ENCODE data around the gene FZD10.

FZD10 gene

DNA sequence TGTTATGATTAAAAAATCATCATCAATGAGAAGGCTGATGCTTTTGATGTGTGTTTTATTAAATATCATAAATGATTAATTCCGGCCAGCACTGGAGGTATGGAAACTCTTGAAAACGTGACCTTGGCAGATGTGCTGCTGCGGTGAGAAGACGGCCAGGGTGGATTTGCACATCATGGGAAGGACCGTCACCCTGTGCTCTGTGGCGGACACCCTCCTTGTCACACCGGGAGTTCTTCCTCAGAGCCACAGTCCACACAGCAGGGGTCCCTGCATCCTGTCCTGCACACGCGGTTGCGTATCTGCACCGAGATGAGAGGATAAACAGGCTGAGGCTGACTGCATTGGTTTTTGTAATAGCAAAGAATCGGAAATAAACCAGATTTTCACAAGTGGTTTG lies 33.5 kb downstream of the FZD10 start:
- TF ChIP-seq, protein P1, sequence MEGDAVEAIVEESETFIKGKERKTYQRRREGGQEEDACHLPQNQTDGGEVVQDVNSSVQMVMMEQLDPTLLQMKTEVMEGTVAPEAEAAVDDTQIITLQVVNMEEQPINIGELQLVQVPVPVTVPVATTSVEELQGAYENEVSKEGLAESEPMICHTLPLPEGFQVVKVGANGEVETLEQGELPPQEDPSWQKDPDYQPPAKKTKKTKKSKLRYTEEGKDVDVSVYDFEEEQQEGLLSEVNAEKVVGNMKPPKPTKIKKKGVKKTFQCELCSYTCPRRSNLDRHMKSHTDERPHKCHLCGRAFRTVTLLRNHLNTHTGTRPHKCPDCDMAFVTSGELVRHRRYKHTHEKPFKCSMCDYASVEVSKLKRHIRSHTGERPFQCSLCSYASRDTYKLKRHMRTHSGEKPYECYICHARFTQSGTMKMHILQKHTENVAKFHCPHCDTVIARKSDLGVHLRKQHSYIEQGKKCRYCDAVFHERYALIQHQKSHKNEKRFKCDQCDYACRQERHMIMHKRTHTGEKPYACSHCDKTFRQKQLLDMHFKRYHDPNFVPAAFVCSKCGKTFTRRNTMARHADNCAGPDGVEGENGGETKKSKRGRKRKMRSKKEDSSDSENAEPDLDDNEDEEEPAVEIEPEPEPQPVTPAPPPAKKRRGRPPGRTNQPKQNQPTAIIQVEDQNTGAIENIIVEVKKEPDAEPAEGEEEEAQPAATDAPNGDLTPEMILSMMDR (IDR thresholded peaks at IDR 0.05; ENCODE audit: control insufficient read depth, insufficient read depth, low read depth, low read length, missing control alignments), result no peak

DNA sequence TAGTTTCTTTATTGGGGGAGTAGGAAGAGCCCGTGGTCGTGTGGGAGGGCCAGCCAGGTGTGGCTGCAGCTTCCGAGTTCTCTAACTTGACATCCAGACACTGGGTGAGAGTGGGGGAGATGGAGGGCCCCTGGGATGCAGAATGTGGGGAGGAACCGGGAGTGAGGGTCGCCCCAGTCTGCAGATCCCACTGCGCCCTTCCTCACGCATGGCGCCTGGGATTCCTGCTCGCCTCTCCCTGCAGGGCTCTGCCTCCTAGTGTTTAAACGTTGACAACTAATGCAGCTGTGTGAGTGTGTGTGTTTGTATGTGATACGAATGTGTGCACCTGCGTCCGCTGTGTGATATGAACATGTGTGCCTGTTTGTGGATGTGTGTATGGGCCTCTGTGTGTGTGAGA lies 34.6 kb downstream of the FZD10 start:
- TF ChIP-seq, protein P1 (IDR thresholded peaks at IDR 0.05; ENCODE audit: control insufficient read depth, insufficient read depth, low read depth, low read length, missing control alignments), result no peak
- no peak overlapping the region for H3K4me3 ChIP-seq (ENCODE audit: control insufficient read depth, low read depth, low read length)
- DNase-seq (ENCODE audit: low read depth), result no peak

More for the DNA sequence above, 33.5 kb downstream of the FZD10 start:
- no peak for DNase-seq (ENCODE audit: low read depth)
- H3K4me3 ChIP-seq (ENCODE audit: control insufficient read depth, low read depth, low read length), result no peak overlapping the region

DNA sequence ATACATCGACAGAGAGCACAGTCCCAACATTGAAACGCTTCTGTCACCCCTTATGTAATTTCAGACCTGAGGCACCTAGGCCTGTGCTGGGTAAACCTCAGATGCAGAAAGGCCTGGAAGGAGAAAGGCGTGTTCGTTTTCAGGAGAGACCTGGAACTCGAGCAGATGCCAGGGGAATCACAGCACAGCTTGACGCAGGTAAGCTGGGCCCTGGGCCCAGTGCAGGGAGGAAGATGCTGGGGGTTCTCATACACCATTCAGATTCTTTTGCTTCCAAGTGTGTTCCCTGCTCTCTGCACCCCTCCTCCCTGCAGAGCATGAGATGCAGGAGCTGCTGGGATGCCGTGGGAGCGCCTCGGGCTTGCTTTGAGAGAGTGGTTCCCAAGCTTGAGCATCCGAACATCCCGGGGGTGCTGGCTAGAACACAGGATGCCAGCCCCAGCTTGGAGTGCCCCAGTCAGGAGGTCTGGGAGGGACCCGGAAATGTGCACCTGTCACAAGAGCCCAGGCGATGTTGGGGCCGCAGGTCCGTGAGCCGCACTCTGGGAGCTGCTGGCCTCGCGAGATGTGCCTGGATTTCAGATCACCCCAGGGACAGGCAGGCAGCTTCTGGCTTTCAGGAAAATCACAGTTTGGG lies 35.9 kb downstream of the FZD10 start:
- no peak overlapping the region for H3K4me3 ChIP-seq (ENCODE audit: control insufficient read depth, low read depth, low read length)
- TF ChIP-seq, protein P1 (IDR thresholded peaks at IDR 0.05; ENCODE audit: control insufficient read depth, insufficient read depth, low read depth, low read length, missing control alignments), result no peak
- no peak for DNase-seq (ENCODE audit: low read depth)

DNA sequence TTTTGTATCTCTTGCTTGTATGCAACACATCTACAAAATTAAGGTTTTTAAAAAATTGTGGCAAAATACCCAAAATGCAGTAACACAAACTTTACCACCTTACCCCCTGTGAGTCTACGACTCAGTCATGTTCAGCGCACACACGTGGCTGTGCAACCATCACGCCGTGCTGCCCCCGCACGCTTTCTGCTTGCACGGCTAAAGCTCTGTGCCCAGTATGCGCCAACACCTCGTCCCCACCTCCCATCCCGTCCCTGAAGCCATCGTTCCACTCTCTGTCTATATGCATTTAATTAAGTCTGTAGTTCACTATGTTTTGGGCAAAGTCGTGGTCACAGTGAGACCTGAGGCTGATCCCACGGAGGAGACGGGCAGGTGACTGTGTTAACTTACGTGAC lies 36.4 kb downstream of the FZD10 start:
- TF ChIP-seq, protein P1 (IDR thresholded peaks at IDR 0.05; ENCODE audit: control insufficient read depth, insufficient read depth, low read depth, low read length, missing control alignments), result no peak
- no peak overlapping the region for H3K4me3 ChIP-seq (ENCODE audit: control insufficient read depth, low read depth, low read length)
- no peak for DNase-seq (ENCODE audit: low read depth)

DNA sequence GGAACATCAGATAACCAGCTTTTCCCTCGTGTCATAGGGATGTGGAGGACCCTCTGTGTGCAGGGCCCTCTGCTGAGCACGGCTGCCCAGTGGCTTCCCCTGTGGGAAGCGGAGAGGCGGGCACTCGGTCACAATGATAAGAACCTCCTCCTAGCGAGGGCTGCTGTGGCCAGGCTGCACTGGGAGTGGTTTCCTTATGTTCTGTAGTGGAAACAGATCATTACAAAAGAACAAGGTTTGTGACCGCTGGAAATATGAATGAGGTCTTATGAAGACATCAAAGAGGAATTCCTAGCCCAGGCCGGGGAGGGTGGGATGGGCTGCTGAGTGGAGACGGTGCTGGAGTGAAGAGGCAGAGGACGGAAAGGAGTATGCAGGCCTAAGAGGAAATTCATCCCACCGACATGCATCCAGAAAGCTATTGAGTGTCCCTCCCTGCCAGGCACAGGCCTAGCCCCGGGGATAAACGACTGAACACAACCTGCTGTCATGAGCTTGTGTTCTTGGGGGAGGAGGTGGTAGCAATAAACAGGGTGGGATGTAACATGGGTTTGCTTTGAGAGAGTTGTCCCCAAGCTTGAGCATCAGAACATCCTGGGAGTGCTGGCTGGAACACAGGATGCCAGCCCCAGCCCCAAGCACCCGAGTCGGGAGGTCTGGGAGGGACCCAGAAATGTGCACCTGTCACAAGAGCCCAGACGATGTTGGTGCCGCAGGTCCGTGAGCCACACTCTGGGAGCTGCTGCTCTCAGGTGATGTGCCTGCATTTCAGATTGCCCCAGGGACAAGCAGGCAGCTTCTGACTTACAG lies 37.5 kb downstream of the FZD10 start:
- DNase-seq (ENCODE audit: low read depth), result no peak
- no peak overlapping the region for H3K4me3 ChIP-seq (ENCODE audit: control insufficient read depth, low read depth, low read length)
- TF ChIP-seq, protein P1 (IDR thresholded peaks at IDR 0.05; ENCODE audit: control insufficient read depth, insufficient read depth, low read depth, low read length, missing control alignments), result no peak

DNA sequence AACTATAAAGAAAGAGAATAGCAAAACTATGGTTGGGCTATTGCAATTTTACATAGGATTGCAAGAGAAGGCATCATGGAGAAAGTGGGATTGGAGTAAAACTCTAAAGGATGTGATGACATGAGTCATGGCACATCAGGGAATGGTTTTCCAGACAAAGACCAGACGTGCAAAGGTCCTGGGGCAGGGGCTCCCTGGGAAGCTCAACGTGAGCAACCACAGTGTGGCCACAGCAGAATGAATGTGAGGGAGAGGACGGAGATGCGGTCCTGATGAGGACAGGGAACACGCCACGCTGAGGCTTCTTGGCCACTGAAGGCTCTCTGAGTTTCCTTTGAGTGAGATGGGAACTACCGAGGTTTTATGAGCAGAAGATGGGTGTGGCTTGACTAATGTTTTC lies 38.2 kb downstream of the FZD10 start:
- no peak overlapping the region for H3K4me3 ChIP-seq (ENCODE audit: control insufficient read depth, low read depth, low read length)
- DNase-seq (ENCODE audit: low read depth), result no peak
- TF ChIP-seq, protein P1 (IDR thresholded peaks at IDR 0.05; ENCODE audit: control insufficient read depth, insufficient read depth, low read depth, low read length, missing control alignments), result no peak
